Heart right ventricle (tissue), 16 donors: ENCODE data around the gene DAB2IP. TPM values are rescaled to one million over a fixed set of nuclear protein-coding genes. Genes with fewer than 3 reads are reported as not detected.

Source experiments
- ATAC-seq, 8 donors: fragments of 200-7000 bp; cut with Tn5 transposase; one replicate each; pipeline ENCODE4 v1.9.1; 2020; ENCODE audit warnings: mild to moderate bottlenecking in 8 of 8, moderate library complexity in 8 of 8, moderate number of reproducible peaks in 1 of 8
- DNase-seq, 2 donors: peaks; one replicate each; pipeline ENCODE4 v3.0.0-alpha.2; 2020
- H3K27ac ChIP-seq, 10 donors: fragments of 200-600 bp; sonication (generic) in 2 of 10; one replicate each; pipeline versions ENCODE4 v1.5.0 to v1.8.0; 2020 to 2022; ENCODE audit warnings: mild to moderate bottlenecking in 3 of 10
- H3K27me3 ChIP-seq, 7 donors: fragments of 200-600 bp; one replicate each; pipeline ENCODE4 v1.8.0; 2021 to 2022; ENCODE audit warnings: mild to moderate bottlenecking in 2 of 7
- H3K36me3 ChIP-seq, 9 donors: fragments of 200-600 bp; sonication (generic) in 1 of 9; one replicate each; pipeline versions ENCODE4 v1.5.0 to v1.8.0; 2020 to 2022; ENCODE audit warnings: mild to moderate bottlenecking in 2 of 9
- H3K4me1 ChIP-seq, 9 donors: fragments of 200-600 bp; sonication (generic) in 1 of 9; one replicate each; pipeline versions ENCODE4 v1.5.0 to v1.8.0; 2020 to 2022; ENCODE audit warnings: mild to moderate bottlenecking in 4 of 9
- H3K4me3 ChIP-seq, 10 donors: fragments of 200-600 bp; sonication (generic) in 2 of 10; one replicate each; pipeline versions ENCODE4 v1.5.0 to v1.8.0; 2020 to 2022; ENCODE audit warnings: mild to moderate bottlenecking in 7 of 10, moderate library complexity in 2 of 10
- H3K9me3 ChIP-seq, 11 donors: fragments of 200-600 bp in 10 of 11; sonication (generic) in 2 of 11; one replicate each; pipeline versions ENCODE4 v1.5.0 to v1.8.0; 2013 to 2022; ENCODE audit warnings: mild to moderate bottlenecking in 2 of 11, control low read depth in 1 of 11, moderate library complexity in 1 of 11
- WGBS, 2 donors: extraction: QIAGEN DNeasy Blood & Tissue Kit; methylation state at CpG; one replicate each; pipeline ENCODE4 v1.1.7; 2013; ENCODE audit warnings: inconsistent platforms in 1 of 2; 5-methylcytosine and 5-hydroxymethylcytosine counted together
- intact Hi-C, 10 donors: fragments of 100-400 bp; cut with DNase I; formaldehyde crosslinking; loops; one replicate each; pipeline versions ENCODE4 v1.11.1 to v1.14.2; 2022
- polyA plus RNA-seq, 2 donors: library from polyadenylated mRNA; stranded (reverse); fragments of 200-250 nt; gene quantifications; one replicate each; pipeline ENCODE4 v1.2.3, GENCODE V29; 2013
- total RNA-seq, 10 donors: library from RNA; stranded (reverse); fragmentation: NEBNext Ultra II Directional in 3 of 10; extraction: Animal tissue kit (Norgen Biotek cat#: 25700) in 3 of 10; gene quantifications; one replicate each; pipeline versions ENCODE4 v1.2.1 to v1.2.4, GENCODE V29; 2021 to 2023
- TF ChIP-seq, protein P1 (sequence below), 9 donors: fragments of 200-600 bp; sonication (generic) in 2 of 9; IDR thresholded peaks; one replicate each; pipeline versions ENCODE4 v1.5.0 to v1.8.0; 2021 to 2022; ENCODE audit warnings: antibody characterized with exemption in 9 of 9, mild to moderate bottlenecking in 5 of 9, moderate library complexity in 1 of 9
- donor health status: Arrhythmogenic right ventricular cardiomyopathy.
- donor health status: ischemic (EF 13 %, LVEDD 7.1; RV severe dilation, severe dysfunction).
- donor health status: healthy with polysubstance abuse.
- donor health status: DM: no; HTN: yes; CAD: no.
- donor health status: DM: no; HTN: no; CAD: no.
- donor health status: ischemic (EF 25% LVEDD 6.9; RV normal size, moderate dysfunction).
- donor health status: ischemic (EF 25% LVEDD 5.7; RV mildly dilated, moderate dysfunction).
- donor health status: healthy.
- donor health status: DM: yes; HTN: yes; CAD: no.
- donor health status: Ischemic cardiomyopathy.
- donor health status: ischemic (EF 35%, LVEDD 5.7; RV mildly dilated, moderate dysfunction).
- donor health status: nonischemic (EF 11% LVEDD 7.7; RV severe dilation, severe dysfunction).
- donor health status: DM: yes; HTN: yes; CAD: no.
- donor health status: PGD.
- donor health status: ischemic (EF 29% LVEDD 5.4; RV normal size, mild dysfunction).
- donor health status: nonischemic (EF 23%, LVEDD 6.1; RV moderate dilation, normal function).

The DAB2IP gene
- total and polyA plus RNA-seq, 12 donors: 18.1 to 71.1 (median 52.8) TPM

DNA sequence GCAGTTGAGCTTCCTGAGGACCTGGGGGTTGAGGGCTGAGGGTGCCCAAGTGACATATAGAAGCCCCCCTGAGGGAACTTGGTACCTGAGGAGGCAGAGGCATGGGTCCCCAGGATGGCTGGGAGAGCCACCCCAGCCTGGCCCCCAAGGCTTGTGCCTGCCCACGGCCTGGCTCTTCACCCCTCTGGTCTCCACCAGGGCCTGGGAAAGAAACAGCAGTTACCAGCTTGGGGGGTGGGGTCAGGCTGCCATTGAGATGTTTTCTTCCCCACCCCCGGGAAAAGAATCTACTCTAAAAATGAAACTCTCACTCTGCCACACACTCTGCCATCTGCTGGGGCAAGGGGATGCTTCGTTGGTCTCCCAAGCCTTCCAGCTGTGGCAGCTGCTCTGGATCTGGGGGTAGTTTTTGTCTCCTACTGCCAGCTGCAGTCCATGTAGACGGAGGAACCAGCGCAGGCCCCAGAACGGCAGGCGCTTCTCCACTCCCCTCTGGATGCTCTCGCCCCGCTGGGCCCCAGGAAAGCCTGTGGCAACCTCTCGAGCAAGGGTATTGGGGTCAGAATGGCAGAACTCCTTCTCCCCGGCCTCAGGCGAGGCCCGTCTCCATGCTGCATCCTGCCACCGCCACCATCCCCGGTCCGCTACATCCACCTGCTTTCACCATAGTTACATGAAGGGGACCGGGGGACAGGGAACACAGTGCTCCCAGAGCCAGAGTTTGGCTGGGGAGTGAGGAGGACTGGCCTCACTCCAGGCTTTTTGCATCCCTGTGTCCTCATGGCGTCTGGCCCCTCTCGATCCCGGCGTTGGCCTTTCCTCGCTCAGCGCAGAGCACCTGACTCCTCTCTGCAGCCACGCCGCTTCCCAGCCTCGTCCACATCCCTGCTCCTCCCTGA, 123.5 kb downstream of the DAB2IP start:
- H3K27me3 ChIP-seq: no peaks in the 10 kb centered on the region
- H3K4me1 ChIP-seq: peaks cover 7 to 65% (median 37%) of the 10 kb centered on the region in 9 donors
- ATAC-seq (peak in 1 of 8 donors; percentile 18), DNase-seq (peak in 1 of 2 donors; percentile 2)
- peak overlapping the region in 1 of 10 donors; percentile 21 for H3K27ac ChIP-seq
- intact Hi-C loops: no loop called here
- no peak overlapping the region for H3K4me3 ChIP-seq
- WGBS, 2 donors: 88 to 92% methylated on average over 26 of the region's 26 CpGs
- TF ChIP-seq, protein P1, sequence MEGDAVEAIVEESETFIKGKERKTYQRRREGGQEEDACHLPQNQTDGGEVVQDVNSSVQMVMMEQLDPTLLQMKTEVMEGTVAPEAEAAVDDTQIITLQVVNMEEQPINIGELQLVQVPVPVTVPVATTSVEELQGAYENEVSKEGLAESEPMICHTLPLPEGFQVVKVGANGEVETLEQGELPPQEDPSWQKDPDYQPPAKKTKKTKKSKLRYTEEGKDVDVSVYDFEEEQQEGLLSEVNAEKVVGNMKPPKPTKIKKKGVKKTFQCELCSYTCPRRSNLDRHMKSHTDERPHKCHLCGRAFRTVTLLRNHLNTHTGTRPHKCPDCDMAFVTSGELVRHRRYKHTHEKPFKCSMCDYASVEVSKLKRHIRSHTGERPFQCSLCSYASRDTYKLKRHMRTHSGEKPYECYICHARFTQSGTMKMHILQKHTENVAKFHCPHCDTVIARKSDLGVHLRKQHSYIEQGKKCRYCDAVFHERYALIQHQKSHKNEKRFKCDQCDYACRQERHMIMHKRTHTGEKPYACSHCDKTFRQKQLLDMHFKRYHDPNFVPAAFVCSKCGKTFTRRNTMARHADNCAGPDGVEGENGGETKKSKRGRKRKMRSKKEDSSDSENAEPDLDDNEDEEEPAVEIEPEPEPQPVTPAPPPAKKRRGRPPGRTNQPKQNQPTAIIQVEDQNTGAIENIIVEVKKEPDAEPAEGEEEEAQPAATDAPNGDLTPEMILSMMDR (IDR thresholded peaks at IDR 0.05): no peak
- H3K36me3 ChIP-seq: peaks cover 0 to 94% (median 56%) of the 10 kb centered on the region in 9 donors
- peaks cover 0 to 7% (median 0%) of the 10 kb centered on the region in 11 donors for H3K9me3 ChIP-seq

DNA sequence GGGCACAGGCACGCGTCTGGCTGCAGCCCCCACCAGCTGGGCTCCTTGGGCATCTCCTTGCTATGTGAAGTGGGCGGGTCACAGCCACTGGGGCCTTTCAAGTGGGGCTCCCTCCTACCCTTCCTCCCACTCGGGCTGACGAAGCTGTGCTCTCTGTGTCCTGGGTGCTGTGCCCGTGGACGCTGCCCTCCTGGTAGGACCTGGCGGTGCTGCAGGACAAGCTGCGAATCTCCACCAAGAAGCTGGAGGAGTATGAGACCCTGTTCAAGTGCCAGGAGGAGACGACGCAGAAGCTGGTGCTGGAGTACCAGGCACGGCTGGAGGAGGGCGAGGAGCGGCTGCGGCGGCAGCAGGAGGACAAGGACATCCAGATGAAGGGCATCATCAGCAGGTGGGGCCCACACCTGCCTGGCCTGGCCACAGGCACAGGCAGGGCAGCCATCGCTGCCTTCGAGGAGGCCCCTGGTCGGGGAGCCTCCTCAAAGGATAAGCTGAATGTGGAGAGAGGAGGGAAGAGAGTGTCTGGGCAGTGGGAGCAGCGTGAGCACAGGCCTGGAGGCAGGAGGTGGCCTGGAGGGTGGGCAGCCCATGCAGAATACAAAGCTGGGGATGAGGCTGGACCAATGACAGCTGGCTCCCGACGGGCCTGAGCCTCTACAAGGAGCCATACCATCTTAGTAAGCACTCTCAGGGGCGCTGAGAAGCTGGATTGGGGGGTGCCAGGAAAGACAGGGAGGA, 124.7 kb downstream of the DAB2IP start:
- TF ChIP-seq, protein P1 (IDR thresholded peaks at IDR 0.05): no peak
- intact Hi-C loops: no loop called here
- ATAC-seq (no peak), DNase-seq (peak in 1 of 2 donors; percentile 2)
- 95 to 97% methylated on average over 23 of the region's 23 CpGs for WGBS, 2 donors
- Histone ChIP-seq H3K27ac (no peak overlapping the region), H3K27me3 (no peaks in the 10 kb centered on the region), H3K9me3 (peaks cover 0 to 7% (median 0%) of the 10 kb centered on the region in 11 donors), H3K4me3 (no peak overlapping the region), H3K36me3 (peaks cover under 1 to 94% (median 51%) of the 10 kb centered on the region in 9 donors), H3K4me1 (peaks cover 6 to 72% (median 42%) of the 10 kb centered on the region in 9 donors)

DNA sequence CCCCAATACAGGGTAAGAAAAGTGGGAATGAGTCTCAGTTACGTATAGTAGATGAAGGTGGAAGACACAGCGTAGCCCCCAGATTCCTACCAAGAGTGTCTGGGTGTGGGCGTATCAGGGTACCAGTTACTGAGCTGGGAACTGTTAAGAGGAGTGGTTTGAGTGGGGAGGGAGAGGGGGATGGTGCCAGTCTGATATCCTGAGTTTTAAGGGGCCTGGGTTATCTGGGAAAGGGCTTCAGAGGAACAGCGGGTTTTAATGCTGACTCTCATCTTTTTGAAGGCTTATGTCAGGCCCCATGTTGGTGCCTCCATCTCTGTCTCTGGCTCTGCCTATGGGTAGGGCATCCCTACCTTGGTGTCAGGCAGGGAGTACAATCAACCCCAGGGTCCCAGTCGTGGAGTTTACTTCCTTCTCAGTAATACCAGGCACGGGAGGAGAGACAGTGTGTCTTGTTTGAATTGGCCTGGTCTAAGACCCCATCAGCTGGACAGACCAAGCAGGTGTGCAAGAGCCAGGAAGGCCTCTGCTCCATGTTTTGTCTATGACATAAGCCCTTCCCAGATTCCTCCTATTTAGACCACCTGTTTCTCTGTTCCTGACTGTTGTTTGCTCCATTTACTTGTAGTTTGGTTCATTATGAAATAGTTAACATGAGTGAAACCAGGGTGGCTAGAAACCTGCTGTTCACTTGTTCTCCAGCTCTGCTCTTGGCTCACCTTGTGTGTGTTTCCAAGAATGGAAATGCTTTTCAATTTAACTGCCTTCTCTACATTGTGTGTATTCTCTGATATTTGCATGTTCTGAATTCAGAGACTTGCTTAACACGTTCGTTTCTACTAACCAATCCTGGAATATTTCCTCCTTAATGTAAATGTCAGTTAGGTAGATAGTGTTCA, 125.6 kb downstream of the DAB2IP start:
- Histone ChIP-seq H3K4me1 (peaks cover 2 to 71% (median 34%) of the 10 kb centered on the region in 9 donors), H3K4me3 (no peak overlapping the region), H3K27ac (no peak overlapping the region), H3K36me3 (peaks cover 8 to 94% (median 59%) of the 10 kb centered on the region in 9 donors), H3K27me3 (no peaks in the 10 kb centered on the region), H3K9me3 (peaks cover 0 to 7% (median 0%) of the 10 kb centered on the region in 11 donors)
- ATAC-seq (no peak), DNase-seq (no peak)
- intact Hi-C loops: no loop called here
- TF ChIP-seq, protein P1 (IDR thresholded peaks at IDR 0.05): no peak
- 91 to 92% methylated on average over 8 of the region's 8 CpGs for WGBS, 2 donors
